ENCODE results near the gene CNEP1R1. TPM values are rescaled to one million over a fixed set of nuclear protein-coding genes. Genes with fewer than 3 reads are reported as not detected.

Gene CNEP1R1
- total and polyA plus RNA-seq, 9 of the 15 experiments (the other 6 are each of a cell fraction or from before 2014, with no cell fraction given), result 7.6 to 20.1 (median 10.6) TPM

DNA sequence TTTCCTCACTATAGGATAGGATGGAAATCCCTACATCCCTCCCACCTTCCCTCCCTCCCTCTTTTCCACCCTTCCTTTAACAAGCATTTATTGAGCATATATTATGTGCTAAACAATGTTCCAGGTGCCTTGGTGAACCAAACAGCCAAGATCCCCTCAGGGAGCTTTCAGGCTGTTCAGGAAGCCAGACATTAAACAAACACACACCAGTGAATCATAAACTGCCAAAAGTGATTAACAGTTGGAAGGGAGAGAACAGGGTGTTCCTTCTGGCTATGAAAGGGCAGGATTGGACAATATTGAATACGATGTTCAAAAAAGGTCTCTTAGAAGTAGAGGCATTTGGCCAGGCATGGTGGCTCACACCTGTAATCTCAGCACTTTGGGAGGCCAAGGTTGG is 22.8 kb upstream of the CNEP1R1 start:
- 0% methylated on average over 1 of the region's 1 CpG for WGBS (ENCODE audit: insufficient coverage, low coverage, missing lambda C conversion rate)
- Histone ChIP-seq H3K36me3 (ENCODE audit: control insufficient read depth, insufficient read depth, low read length) (no peaks in the 10 kb centered on the region), H3K9me3 (replicated peaks; ENCODE audit: control insufficient read depth, insufficient read depth, low read depth, low read length) (no peaks in the 10 kb centered on the region), H3K4me2 (ENCODE audit: insufficient read depth, low read length) (no peak overlapping the region), H3K27ac (ENCODE audit: extremely low read depth, low read depth, low read length) (no peak overlapping the region), H3K9me1 (ENCODE audit: control insufficient read depth, insufficient read depth, low read length) (no peaks in the 10 kb centered on the region), H3K27me3 (ENCODE audit: control insufficient read depth in 2 of 2, insufficient read depth in 2 of 2, low read length in 2 of 2) (peaks cover 2 to 7% of the 10 kb centered on the region in 2 experiments; a peak in 2 of 5 replicates), H3K9ac (ENCODE audit: insufficient read depth in 1 of 2, low read depth in 2 of 2, low read length in 2 of 2) (no peak overlapping the region), H2AFZ (ENCODE audit: low read depth, low read length) (no peak overlapping the region), H3K79me2 (ENCODE audit: control insufficient read depth, insufficient read depth, low read length) (no peaks in the 10 kb centered on the region), H4K20me1 (replicated peaks; ENCODE audit: control insufficient read depth, insufficient read depth, low read length) (no peaks in the 10 kb centered on the region), H3K4me1 (replicated peaks in 1 of 2; ENCODE audit: control insufficient read depth in 2 of 2, insufficient read depth in 2 of 2, low read length in 2 of 2) (peaks cover 0 to 4% of the 10 kb centered on the region in 2 experiments; a peak in 1 of 5 replicates), H3K4me3 (no peak overlapping the region)
- BruUV-seq (replicated peaks), result no TSS peak
- in situ Hi-C loops (cut with MboI), result no loop called here
- ATAC-seq (no peak), FAIRE-seq (no peak), DNase-seq (ENCODE audit: extremely low read depth in 1 of 4, low spot score in 3 of 4) (no peak)
- intact Hi-C loops (cut with micrococcal nuclease), result no loop called here
- ChIA-PET CTCF (ENCODE audit: low intra/inter-chr PET ratio) (no interaction called here), POLR2A (no interaction called here)
- TF ChIP-seq ZNF174 (CRISPR knock-in tag; IDR thresholded peaks at IDR 0.05) (no peak), JUN (IDR thresholded peaks at IDR 0.05; ENCODE audit: borderline replicate concordance, low read depth, low read length) (no peak), JUN (CRISPR knock-in tag; IDR thresholded peaks at IDR 0.05; ENCODE audit: borderline replicate concordance) (no peak), GATAD2A (IDR thresholded peaks at IDR 0.05) (no peak), ETV1 (tag; conservative IDR thresholded peaks at IDR 0.05; ENCODE audit: low read depth) (no peak), HDGF (IDR thresholded peaks at IDR 0.05) (no peak), KHSRP (IDR thresholded peaks at IDR 0.05) (no peak), RAD51 (IDR thresholded peaks at IDR 0.05; ENCODE audit: borderline replicate concordance, low read depth) (no peak)
- TF ChIP-seq, protein P1, sequence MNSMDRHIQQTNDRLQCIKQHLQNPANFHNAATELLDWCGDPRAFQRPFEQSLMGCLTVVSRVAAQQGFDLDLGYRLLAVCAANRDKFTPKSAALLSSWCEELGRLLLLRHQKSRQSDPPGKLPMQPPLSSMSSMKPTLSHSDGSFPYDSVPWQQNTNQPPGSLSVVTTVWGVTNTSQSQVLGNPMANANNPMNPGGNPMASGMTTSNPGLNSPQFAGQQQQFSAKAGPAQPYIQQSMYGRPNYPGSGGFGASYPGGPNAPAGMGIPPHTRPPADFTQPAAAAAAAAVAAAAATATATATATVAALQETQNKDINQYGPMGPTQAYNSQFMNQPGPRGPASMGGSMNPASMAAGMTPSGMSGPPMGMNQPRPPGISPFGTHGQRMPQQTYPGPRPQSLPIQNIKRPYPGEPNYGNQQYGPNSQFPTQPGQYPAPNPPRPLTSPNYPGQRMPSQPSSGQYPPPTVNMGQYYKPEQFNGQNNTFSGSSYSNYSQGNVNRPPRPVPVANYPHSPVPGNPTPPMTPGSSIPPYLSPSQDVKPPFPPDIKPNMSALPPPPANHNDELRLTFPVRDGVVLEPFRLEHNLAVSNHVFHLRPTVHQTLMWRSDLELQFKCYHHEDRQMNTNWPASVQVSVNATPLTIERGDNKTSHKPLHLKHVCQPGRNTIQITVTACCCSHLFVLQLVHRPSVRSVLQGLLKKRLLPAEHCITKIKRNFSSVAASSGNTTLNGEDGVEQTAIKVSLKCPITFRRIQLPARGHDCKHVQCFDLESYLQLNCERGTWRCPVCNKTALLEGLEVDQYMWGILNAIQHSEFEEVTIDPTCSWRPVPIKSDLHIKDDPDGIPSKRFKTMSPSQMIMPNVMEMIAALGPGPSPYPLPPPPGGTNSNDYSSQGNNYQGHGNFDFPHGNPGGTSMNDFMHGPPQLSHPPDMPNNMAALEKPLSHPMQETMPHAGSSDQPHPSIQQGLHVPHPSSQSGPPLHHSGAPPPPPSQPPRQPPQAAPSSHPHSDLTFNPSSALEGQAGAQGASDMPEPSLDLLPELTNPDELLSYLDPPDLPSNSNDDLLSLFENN (IDR thresholded peaks at IDR 0.05; ENCODE audit: low read depth in 2 of 2, low read length in 2 of 2), result no peak
- TF ChIP-seq, protein P2, sequence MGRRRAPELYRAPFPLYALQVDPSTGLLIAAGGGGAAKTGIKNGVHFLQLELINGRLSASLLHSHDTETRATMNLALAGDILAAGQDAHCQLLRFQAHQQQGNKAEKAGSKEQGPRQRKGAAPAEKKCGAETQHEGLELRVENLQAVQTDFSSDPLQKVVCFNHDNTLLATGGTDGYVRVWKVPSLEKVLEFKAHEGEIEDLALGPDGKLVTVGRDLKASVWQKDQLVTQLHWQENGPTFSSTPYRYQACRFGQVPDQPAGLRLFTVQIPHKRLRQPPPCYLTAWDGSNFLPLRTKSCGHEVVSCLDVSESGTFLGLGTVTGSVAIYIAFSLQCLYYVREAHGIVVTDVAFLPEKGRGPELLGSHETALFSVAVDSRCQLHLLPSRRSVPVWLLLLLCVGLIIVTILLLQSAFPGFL (CRISPR knock-in tag; IDR thresholded peaks at IDR 0.05), result no peak
- TF ChIP-seq, protein P3, sequence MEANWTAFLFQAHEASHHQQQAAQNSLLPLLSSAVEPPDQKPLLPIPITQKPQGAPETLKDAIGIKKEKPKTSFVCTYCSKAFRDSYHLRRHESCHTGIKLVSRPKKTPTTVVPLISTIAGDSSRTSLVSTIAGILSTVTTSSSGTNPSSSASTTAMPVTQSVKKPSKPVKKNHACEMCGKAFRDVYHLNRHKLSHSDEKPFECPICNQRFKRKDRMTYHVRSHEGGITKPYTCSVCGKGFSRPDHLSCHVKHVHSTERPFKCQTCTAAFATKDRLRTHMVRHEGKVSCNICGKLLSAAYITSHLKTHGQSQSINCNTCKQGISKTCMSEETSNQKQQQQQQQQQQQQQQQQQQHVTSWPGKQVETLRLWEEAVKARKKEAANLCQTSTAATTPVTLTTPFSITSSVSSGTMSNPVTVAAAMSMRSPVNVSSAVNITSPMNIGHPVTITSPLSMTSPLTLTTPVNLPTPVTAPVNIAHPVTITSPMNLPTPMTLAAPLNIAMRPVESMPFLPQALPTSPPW (CRISPR knock-in tag; IDR thresholded peaks at IDR 0.05), result no peak
- TF ChIP-seq, protein P4, sequence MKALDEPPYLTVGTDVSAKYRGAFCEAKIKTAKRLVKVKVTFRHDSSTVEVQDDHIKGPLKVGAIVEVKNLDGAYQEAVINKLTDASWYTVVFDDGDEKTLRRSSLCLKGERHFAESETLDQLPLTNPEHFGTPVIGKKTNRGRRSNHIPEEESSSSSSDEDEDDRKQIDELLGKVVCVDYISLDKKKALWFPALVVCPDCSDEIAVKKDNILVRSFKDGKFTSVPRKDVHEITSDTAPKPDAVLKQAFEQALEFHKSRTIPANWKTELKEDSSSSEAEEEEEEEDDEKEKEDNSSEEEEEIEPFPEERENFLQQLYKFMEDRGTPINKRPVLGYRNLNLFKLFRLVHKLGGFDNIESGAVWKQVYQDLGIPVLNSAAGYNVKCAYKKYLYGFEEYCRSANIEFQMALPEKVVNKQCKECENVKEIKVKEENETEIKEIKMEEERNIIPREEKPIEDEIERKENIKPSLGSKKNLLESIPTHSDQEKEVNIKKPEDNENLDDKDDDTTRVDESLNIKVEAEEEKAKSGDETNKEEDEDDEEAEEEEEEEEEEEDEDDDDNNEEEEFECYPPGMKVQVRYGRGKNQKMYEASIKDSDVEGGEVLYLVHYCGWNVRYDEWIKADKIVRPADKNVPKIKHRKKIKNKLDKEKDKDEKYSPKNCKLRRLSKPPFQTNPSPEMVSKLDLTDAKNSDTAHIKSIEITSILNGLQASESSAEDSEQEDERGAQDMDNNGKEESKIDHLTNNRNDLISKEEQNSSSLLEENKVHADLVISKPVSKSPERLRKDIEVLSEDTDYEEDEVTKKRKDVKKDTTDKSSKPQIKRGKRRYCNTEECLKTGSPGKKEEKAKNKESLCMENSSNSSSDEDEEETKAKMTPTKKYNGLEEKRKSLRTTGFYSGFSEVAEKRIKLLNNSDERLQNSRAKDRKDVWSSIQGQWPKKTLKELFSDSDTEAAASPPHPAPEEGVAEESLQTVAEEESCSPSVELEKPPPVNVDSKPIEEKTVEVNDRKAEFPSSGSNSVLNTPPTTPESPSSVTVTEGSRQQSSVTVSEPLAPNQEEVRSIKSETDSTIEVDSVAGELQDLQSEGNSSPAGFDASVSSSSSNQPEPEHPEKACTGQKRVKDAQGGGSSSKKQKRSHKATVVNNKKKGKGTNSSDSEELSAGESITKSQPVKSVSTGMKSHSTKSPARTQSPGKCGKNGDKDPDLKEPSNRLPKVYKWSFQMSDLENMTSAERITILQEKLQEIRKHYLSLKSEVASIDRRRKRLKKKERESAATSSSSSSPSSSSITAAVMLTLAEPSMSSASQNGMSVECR (CRISPR knock-in tag; IDR thresholded peaks at IDR 0.05), result no peak
